CD14-positive monocyte (primary cell): ENCODE results near the gene NCDN. TPM values are rescaled to one million over a fixed set of nuclear protein-coding genes. Genes with fewer than 3 reads are reported as not detected.
"Not testable (repeated sequence)": the region's sequence is repeated elsewhere in the genome, so short reads cannot be mapped to it uniquely, and the experiment has no call there.

ENCODE experiments used
- DNase-seq, 3 donors: peaks; one replicate each; pipeline ENCODE4 v3.0.0-alpha.2; 2011 to 2022
- H2AFZ ChIP-seq: 2 replicates; pipeline ENCODE4 v1.6.0; 2012; ENCODE audit warnings: mild to moderate bottlenecking, low read depth, low read length, inconsistent platforms; ENCODE audit not compliant: insufficient read depth, poor library complexity, severe bottlenecking
- H3K27ac ChIP-seq, 2 donors: 1 replicate in 1 of 2; 2 replicates in 1 of 2; pipeline ENCODE4 v1.5.1; 2012 to 2013; ENCODE audit warnings: low read length in 2 of 2, control low read depth in 1 of 2, inconsistent platforms in 1 of 2, low read depth in 1 of 2, mild to moderate bottlenecking in 1 of 2
- H3K27me3 ChIP-seq, 2 donors: one replicate each; pipeline versions ENCODE4 v1.6.0 to v1.6.1; 2011 to 2013; ENCODE audit warnings: low read length in 2 of 2; ENCODE audit not compliant: control insufficient read depth in 2 of 2, insufficient read depth in 2 of 2
- H3K36me3 ChIP-seq, 2 donors: replicated peaks in 1 of 2; 1 replicate in 1 of 2; 2 replicates in 1 of 2; pipeline versions ENCODE4 v1.5.1 to v1.6.1; 2012 to 2013; ENCODE audit warnings: low read length in 2 of 2, control low read depth in 1 of 2, inconsistent platforms in 1 of 2, mild to moderate bottlenecking in 1 of 2; ENCODE audit not compliant: insufficient read depth in 2 of 2, control insufficient read depth in 1 of 2
- H3K4me1 ChIP-seq, 2 donors: 1 replicate in 1 of 2; 2 replicates in 1 of 2; pipeline versions ENCODE4 v1.5.1 to v1.6.1; 2012 to 2013; ENCODE audit warnings: low read length in 2 of 2, control low read depth in 1 of 2, inconsistent platforms in 1 of 2, mild to moderate bottlenecking in 1 of 2, moderate library complexity in 1 of 2; ENCODE audit not compliant: insufficient read depth in 2 of 2, control insufficient read depth in 1 of 2
- H3K4me2 ChIP-seq: replicated peaks from 2 replicates; pipeline ENCODE3; 2012; ENCODE audit warnings: low read length, moderate library complexity, mild to moderate bottlenecking; ENCODE audit not compliant: poor library complexity, severe bottlenecking; ENCODE audit errors: extremely low read depth
- H3K4me3 ChIP-seq, 3 experiments: fragments of 200-600 bp in 1 of 3; sonication (generic) in 1 of 3; replicated peaks in 1 of 3; 1 replicate in 2 of 3; 2 replicates in 1 of 3; pipeline ENCODE4 v1.5.1; 2011 to 2013; ENCODE audit warnings: low read length in 3 of 3, mild to moderate bottlenecking in 3 of 3, control low read depth in 2 of 3, low read depth in 2 of 3, inconsistent platforms in 1 of 3, moderate library complexity in 1 of 3
- H3K79me2 ChIP-seq: 2 replicates; pipeline ENCODE4 v1.6.0; 2012; ENCODE audit warnings: mild to moderate bottlenecking, control low read depth, inconsistent platforms, low read length, moderate library complexity; ENCODE audit not compliant: insufficient read depth
- H3K9ac ChIP-seq: 2 replicates; pipeline ENCODE4 v1.6.0; 2017; ENCODE audit warnings: low read length, mild to moderate bottlenecking; ENCODE audit not compliant: insufficient read depth, poor library complexity, severe bottlenecking
- H3K9me3 ChIP-seq, 2 donors: replicated peaks in 1 of 2; 1 replicate in 1 of 2; 2 replicates in 1 of 2; pipeline versions ENCODE4 v1.5.1 to v1.6.1; 2012 to 2013; ENCODE audit warnings: low read length in 2 of 2, control low read depth in 1 of 2; ENCODE audit not compliant: control insufficient read depth in 1 of 2, insufficient read depth in 1 of 2
- H4K20me1 ChIP-seq: 2 replicates; pipeline ENCODE4 v1.6.0; 2012; ENCODE audit warnings: mild to moderate bottlenecking, low read length, control low read depth, moderate library complexity; ENCODE audit not compliant: insufficient read depth
- H3K27ac Mint-ChIP-seq, 7 donors: one replicate each; pipeline ENCODE4 v1.8.0; 2020; ENCODE audit warnings: mild to moderate bottlenecking in 7 of 7, mixed read lengths in 7 of 7, moderate library complexity in 6 of 7, inconsistent platforms in 2 of 7
- H3K27me3 Mint-ChIP-seq, 3 donors: one replicate each; pipeline ENCODE4 v1.8.0; 2021 to 2022; ENCODE audit warnings: low read depth in 3 of 3, mild to moderate bottlenecking in 3 of 3, mixed read lengths in 3 of 3, moderate library complexity in 3 of 3, inconsistent platforms in 1 of 3
- H3K36me3 Mint-ChIP-seq, 2 donors: one replicate each; pipeline ENCODE4 v1.8.0; 2020; ENCODE audit warnings: mixed read lengths in 2 of 2, inconsistent platforms in 1 of 2, mild to moderate bottlenecking in 1 of 2
- H3K4me1 Mint-ChIP-seq: one replicate; pipeline ENCODE4 v1.8.0; 2020; ENCODE audit warnings: mild to moderate bottlenecking, mixed read lengths
- H3K4me3 Mint-ChIP-seq, 2 donors: one replicate each; pipeline ENCODE4 v1.8.0; 2020; ENCODE audit warnings: mild to moderate bottlenecking in 2 of 2, mixed read lengths in 2 of 2, moderate library complexity in 1 of 2
- H3K9me3 Mint-ChIP-seq, 7 donors: one replicate each; pipeline ENCODE4 v1.8.0; 2020 to 2022; ENCODE audit warnings: mixed read lengths in 7 of 7, mild to moderate bottlenecking in 6 of 7, moderate library complexity in 6 of 7, inconsistent platforms in 2 of 7
- WGBS: methylation state at CpG from one replicate; pipeline ENCODE4 v1.1.5; 2013; ENCODE audit warnings: missing lambda C conversion rate; ENCODE audit not compliant: insufficient coverage; 5-methylcytosine and 5-hydroxymethylcytosine counted together
- intact Hi-C, 2 donors: fragments of 100-400 bp; cut with micrococcal nuclease; formaldehyde crosslinking; loops; one replicate each; pipeline versions ENCODE4 v1.15.0 to v1.15.1; 2023
- polyA plus RNA-seq, 3 donors: library from polyadenylated mRNA; depleted of rRNA in 1 of 3; unstranded in 2 of 3; stranded (reverse) in 1 of 3; fragments of 300-500 nt in 2 of 3; fragments of >200 nt in 1 of 3; fragmentation: Illumina TruSeq in 2 of 3; gene quantifications; 1 replicate in 2 of 3; 2 replicates in 1 of 3; pipeline ENCODE4 v1.2.3, GENCODE V29; 2012 to 2021
- TF ChIP-seq, protein P1 (sequence below): fragments of 200-600 bp; IDR thresholded peaks from one replicate; pipeline ENCODE4 v1.8.0; 2022; ENCODE audit warnings: antibody characterized with exemption, mild to moderate bottlenecking

The NCDN gene
- polyA plus RNA-seq, 3 donors: 5.0 to 7.9 (median 7.0) TPM

DNA sequence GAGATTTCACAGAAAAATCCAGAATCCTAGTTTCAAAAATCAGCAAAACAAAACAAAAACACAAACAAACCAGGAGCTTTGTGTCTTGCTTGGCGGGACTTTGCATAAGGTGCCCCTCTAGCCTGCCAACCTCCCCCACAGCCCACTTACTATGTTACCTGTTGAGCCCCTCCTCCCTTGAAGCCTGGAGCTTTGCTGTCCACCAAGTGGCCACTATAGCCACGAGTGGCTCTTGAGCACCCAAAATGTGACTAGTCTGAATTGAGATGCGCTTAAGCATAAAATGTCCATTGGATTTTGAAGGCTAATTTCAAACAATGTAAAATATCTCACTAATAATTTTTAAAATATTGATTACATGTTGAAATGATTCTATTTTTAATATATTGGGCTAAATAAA lies 27.7 kb downstream of the NCDN start:
- Mint-ChIP-seq H3K27ac (no peak overlapping the region), H3K36me3 (peaks cover 14 to 15% of the 10 kb centered on the region in 2 donors), H3K4me3 (no peak overlapping the region), H3K4me1 (peaks cover 5% of the 10 kb centered on the region), H3K27me3 (peaks cover 0 to 2% (median 1%) of the 10 kb centered on the region in 3 donors), H3K9me3 (peaks cover 0 to 2% (median 0%) of the 10 kb centered on the region in 7 donors)
- Histone ChIP-seq H3K4me3 (no peak overlapping the region), H3K9me3 (no peaks in the 10 kb centered on the region), H4K20me1 (no peaks in the 10 kb centered on the region), H3K4me2 (no peak overlapping the region), H3K4me1 (peaks cover 1 to 4% of the 10 kb centered on the region in 2 donors), H3K27ac (no peak overlapping the region), H3K79me2 (no peaks in the 10 kb centered on the region), H3K9ac (no peak overlapping the region), H3K36me3 (peaks cover under 1 to 2% of the 10 kb centered on the region in 2 donors), H3K27me3 (no peaks in the 10 kb centered on the region), H2AFZ (no peak overlapping the region)
- intact Hi-C loops: no loop called here
- 100% methylated on average over 1 of the region's 3 CpGs for whole genome bisulfite sequencing
- TF ChIP-seq, protein P1, sequence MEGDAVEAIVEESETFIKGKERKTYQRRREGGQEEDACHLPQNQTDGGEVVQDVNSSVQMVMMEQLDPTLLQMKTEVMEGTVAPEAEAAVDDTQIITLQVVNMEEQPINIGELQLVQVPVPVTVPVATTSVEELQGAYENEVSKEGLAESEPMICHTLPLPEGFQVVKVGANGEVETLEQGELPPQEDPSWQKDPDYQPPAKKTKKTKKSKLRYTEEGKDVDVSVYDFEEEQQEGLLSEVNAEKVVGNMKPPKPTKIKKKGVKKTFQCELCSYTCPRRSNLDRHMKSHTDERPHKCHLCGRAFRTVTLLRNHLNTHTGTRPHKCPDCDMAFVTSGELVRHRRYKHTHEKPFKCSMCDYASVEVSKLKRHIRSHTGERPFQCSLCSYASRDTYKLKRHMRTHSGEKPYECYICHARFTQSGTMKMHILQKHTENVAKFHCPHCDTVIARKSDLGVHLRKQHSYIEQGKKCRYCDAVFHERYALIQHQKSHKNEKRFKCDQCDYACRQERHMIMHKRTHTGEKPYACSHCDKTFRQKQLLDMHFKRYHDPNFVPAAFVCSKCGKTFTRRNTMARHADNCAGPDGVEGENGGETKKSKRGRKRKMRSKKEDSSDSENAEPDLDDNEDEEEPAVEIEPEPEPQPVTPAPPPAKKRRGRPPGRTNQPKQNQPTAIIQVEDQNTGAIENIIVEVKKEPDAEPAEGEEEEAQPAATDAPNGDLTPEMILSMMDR: no peak
- no peak for DNase-seq

DNA sequence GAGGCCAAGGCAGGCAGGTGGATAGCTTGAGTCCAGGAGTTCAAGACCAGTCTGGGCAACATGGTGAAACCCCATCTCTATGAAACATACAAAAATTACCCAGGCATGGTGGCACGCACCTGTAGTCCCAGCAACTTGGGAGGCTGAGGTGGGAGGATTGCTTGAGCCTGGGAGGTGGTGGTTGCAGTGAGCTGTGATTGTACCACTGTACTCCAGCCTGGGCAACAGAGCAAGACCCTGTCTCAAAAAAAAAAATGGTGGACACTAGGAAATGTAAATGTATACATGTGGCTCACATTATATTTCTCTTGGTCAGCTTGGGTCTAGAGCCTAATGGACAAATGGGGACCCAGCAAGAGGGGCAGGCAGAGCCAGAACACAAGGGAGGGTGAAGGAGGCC lies 28.2 kb downstream of the NCDN start:
- H3K27me3 ChIP-seq, DNase-seq, H2AFZ ChIP-seq, H4K20me1 ChIP-seq, H3K9ac ChIP-seq, H3K36me3 ChIP-seq, H3K27ac ChIP-seq, H3K79me2 ChIP-seq, H3K27ac Mint-ChIP-seq, H3K4me3 ChIP-seq, H3K4me2 ChIP-seq, H3K27me3 Mint-ChIP-seq, H3K4me3 Mint-ChIP-seq, intact Hi-C loops, H3K9me3 ChIP-seq, H3K4me1 Mint-ChIP-seq, H3K4me1 ChIP-seq, H3K9me3 Mint-ChIP-seq: not testable (repeated sequence)
- peaks cover 17 to 19% of the 10 kb centered on the region in 2 donors for H3K36me3 Mint-ChIP-seq
- no CpG with 5 or more reads among the region's 1 CpG for WGBS
